HG02571 (cell line): Measurements from ENCODE around the gene AJUBA.
"Not testable (repeated sequence)": the region's sequence is repeated elsewhere in the genome, so short reads cannot be mapped to it uniquely, and the experiment has no call there.

Experiments
- ATAC-seq: cut with Tn5 transposase; IDR thresholded peaks from one replicate; pipeline ENCODE4 v1.9.1; 2021; ENCODE audit warnings: mild to moderate bottlenecking, moderate library complexity; ENCODE audit not compliant: unreplicated experiment

The AJUBA gene

GRCh38 chr14:23006544-23007419 is 24.4 kb upstream of the AJUBA start:
- ATAC-seq = peak; percentile 94

GRCh38 chr14:23006188-23006534 is 23.8 kb upstream of the AJUBA start:
- ATAC-seq = no peak

- no peak for ATAC-seq
Observed at GRCh38 chr14:23005451-23006187, 23.3 kb upstream of the AJUBA start.

- not testable (repeated sequence) for ATAC-seq
Observed at GRCh38 chr14:23004274-23004673, 21.9 kb upstream of the AJUBA start.

- ATAC-seq = no peak
Observed at GRCh38 chr14:23002592-23002991, 20.2 kb upstream of the AJUBA start.

GRCh38 chr14:23000860-23001259 is 18.5 kb upstream of the AJUBA start:
- no peak for ATAC-seq

- no peak for ATAC-seq
Observed at GRCh38 chr14:22998329-22999012, 16.1 kb upstream of the AJUBA start.

GRCh38 chr14:22997676-22998323 is 15.4 kb upstream of the AJUBA start:
- no peak for ATAC-seq

- no peak for ATAC-seq
Observed at GRCh38 chr14:22996768-22997654, 14.7 kb upstream of the AJUBA start.

- no peak for ATAC-seq
Observed at GRCh38 chr14:22995889-22996625, 13.7 kb upstream of the AJUBA start.

GRCh38 chr14:22994762-22995275 is 12.5 kb upstream of the AJUBA start:
- no peak for ATAC-seq

- ATAC-seq = no peak
Observed at GRCh38 chr14:22993517-22993916, 11.2 kb upstream of the AJUBA start.

- ATAC-seq = no peak
Observed at GRCh38 chr14:22991852-22992251, 9.5 kb upstream of the AJUBA start.

GRCh38 chr14:22987291-22987690 is 4.9 kb upstream of the AJUBA start:
- no peak for ATAC-seq

- no peak for ATAC-seq
Observed at GRCh38 chr14:22986508-22987054, 4.2 kb upstream of the AJUBA start.

GRCh38 chr14:22985894-22986507 is 3.6 kb upstream of the AJUBA start:
- ATAC-seq = no peak

- no peak for ATAC-seq
Observed at GRCh38 chr14:22984959-22985658, 2.8 kb upstream of the AJUBA start.
